NK-92 treated with Interleukin-12 subunit alpha and Interleukin-12 subunit beta, amount 100 ng/mL, for 24 hours (cell line): ENCODE measurements around the gene HSPB8.

Experiments
- DNase-seq: peaks from one replicate; lab custom pipeline; 2025; lab: John Stamatoyannopoulos, UW

The HSPB8 gene

DNA sequence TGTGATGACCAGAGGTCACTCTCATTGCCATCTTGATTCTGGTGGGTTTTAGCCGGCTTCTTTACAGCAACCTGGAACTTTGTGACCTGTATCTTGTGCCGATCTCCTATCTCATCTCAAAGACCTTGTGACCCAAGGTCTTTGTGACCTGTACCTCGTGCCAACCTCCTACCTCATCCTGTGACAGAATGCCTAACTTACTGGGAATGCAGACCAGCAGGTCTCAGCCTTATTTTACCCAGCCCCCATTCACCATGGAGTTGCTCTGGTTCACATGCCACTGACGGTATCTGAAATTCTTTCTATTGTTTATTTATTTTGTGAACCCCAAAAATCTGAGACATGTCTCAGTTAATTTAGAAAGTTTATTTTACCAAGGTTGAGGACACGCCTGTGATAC, 7.4 kb upstream of the HSPB8 start:
- no peak for DNase-seq

DNA sequence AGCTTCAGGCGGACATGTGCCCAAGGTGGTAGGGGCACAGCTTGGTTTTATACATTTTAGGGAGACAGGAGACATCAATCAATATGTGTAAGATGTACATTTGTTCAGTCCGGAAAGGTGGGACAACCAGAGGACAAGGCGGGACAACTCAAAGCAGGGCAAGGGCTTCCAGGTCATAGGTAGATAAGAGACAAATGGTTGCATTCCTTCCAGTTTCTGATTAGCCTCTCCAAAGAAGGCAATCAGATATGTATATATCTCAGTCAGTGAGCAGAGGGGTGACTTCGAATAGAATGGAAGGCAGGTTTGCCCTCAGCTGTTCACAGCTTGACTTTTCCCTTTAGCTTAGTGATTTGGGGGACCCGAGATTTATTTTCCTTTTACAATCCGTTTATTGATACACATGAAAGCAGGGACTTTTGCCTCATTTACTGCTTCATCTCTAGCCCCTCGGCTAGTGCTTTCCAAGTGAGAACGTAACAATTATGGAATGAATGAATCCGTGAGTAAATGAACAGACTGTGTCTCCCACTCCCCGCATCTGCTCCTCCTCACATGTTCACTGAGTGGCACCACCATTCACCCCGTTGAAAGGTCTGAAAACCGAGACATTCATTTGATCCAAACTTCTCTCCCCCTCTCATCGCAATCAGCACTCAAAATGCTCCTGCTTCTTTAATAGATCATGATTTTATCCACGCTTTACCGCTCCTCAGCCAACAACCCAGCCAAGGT, 6.9 kb upstream of the HSPB8 start:
- DNase-seq, result no peak

DNA sequence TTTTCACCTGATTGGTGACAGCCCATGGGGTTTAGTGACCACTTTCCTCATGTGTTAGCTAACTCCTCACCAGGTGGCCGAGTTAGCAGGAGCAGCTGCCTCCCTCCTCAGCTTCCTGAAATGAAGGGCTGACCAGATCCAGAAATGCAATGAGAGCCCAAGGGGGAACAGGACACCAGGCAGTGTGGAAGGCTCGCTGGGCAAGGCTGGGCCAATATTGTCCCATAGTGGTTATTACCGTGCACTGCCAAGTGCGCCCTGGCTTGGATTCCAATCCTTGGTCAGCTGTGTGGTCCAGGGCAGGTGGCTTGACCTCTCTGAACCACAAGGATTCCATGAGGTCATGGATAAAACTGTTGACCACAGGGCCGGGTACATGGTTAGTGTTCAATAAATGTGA, 3.6 kb upstream of the HSPB8 start:
- DNase-seq, result no peak

DNA sequence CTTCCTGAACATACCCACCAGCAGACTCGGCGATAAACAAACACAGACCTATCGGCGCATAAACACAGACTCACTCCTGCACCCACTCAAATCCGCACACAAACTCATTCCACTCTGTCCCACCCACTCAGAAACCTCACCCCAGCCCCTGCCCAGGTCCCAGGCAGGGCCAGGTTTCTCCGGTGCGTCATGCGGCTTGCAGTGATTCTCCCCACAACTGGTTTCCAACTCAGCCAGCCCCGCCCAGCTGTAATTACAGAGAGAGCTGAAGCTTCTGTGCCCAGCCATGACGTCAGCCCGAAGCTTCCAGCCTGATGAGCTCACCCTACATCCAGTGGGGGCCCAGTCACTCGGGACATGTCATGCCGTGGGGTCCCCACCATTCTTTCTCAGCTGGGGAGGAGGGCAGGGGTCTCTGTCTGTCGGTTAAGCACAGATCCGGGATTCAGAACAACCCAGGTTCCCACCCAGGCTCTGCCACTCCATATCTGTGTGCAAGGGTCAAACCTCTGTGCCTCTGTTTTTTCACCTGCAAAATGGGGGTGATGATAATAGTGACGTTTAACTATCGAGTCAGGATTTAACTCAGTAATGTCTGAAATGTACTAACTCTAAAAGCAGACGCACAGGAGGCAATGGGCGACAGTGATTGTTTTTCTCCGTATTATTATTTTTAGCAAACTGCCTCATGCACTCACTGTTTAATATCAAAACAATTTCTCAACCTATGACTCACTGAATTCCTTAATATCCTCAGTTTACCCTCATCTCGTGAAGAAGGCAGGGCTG, 2.3 kb upstream of the HSPB8 start:
- no peak for DNase-seq

DNA sequence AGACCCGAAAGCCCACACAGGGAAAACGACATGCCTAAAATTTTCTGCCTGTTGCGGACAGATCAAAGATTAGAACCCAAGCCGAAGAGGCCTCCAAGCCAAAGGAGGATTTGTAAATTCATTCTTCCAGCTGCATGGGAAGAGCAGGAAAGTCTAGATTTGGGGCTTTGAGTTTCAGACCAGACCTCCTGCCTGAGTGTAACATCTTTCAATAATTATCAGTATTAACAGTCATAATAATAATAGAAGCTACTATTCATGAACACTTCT, 1.7 kb upstream of the HSPB8 start:
- DNase-seq, result no peak

DNA sequence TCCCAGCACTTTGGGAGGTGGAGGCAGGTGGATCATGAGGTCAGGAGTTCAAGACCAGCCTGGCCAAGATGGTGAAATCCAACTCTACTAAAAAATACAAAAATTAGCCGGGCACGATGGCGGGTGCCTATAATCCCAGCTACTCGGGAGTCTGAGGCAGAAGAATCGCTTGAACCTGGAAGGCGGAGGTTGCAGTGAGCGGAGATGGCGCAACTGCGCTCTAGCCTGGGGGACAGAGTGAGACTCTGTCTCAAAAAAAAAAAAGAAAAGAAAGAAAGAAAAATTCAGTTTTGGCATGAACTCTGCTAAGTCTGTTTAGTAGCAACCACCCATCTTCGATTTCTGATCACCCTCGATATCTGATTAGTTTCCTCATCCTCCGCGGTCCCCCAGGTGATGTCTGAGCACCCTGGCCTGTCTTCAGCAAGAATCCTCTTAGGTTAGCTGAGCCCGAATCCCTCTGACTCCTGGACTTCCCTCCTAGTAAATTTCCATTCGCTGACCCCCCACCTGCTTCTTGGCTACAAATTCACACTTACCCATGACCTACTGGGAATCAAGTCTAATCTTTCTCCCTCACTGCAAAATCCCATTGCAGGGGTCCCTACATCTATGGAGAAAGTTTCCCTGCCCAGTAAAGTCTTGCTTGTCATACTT, 879 bp upstream of the HSPB8 start:
- no peak for DNase-seq

- DNase-seq, result no peak
Observed at GRCh38 chr12:119179335-119180021, 747 bp downstream of the HSPB8 start.

- DNase-seq, result no peak
Observed at GRCh38 chr12:119180380-119181040, 1.8 kb downstream of the HSPB8 start.

DNA sequence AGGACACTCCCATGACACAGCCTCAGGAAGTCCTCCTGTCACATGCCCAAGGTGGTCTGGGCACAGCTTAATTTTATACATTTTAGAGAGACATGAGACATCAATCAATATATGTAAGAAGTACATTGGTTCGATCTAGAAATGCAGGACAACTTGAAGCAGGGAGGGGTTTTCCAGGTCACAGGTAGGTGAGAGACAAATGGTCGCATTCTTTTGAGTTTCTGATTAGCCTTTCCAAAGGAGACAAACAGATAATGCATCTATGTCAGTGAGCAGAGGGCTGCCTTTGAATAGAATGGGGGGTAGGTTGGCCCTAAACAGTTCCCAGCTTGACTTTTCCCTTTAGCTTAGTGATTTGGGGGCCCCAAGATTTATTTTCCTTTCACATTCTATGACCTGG, 2.5 kb downstream of the HSPB8 start:
- DNase-seq, result no peak

- DNase-seq, result no peak
Observed at GRCh38 chr12:119181944-119182343, 3.2 kb downstream of the HSPB8 start.

DNA sequence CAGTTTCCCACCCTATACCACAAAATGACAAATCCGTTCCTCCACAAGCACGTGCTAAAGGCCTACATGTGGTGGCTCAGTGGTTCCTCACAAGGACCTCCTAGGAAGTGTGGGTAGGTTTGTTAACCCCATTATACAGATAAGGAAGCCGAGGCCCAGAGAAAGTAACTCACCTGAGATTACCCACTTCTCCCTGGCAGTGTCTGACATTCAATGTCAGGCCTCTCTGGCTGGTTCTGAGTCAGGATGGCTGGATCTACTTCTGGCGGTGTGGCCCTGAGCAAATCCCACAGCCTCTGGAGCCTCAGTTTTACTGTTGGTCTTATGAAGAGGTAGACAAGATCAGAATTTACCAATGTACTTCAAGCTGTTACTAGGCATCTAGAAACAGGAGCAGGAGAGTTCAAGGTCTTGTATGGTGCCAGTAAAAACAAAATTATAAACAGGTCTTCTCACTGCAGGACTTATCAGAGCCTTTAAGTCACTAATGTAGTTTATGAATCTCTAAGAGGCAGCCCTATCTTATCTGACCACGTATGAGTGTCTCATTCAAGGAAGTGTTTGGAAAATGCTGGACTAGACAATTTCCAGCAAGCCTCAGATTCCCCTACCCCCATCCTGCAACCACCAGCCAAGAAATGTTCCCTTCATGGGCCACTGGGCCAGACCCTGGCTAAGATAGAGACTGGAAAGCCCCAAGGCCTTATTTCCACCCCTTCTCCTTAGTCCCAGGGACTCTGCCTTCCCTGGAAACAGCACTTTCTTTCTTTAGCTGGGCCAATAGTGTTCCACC, 4.2 kb downstream of the HSPB8 start:
- DNase-seq, result no peak

DNA sequence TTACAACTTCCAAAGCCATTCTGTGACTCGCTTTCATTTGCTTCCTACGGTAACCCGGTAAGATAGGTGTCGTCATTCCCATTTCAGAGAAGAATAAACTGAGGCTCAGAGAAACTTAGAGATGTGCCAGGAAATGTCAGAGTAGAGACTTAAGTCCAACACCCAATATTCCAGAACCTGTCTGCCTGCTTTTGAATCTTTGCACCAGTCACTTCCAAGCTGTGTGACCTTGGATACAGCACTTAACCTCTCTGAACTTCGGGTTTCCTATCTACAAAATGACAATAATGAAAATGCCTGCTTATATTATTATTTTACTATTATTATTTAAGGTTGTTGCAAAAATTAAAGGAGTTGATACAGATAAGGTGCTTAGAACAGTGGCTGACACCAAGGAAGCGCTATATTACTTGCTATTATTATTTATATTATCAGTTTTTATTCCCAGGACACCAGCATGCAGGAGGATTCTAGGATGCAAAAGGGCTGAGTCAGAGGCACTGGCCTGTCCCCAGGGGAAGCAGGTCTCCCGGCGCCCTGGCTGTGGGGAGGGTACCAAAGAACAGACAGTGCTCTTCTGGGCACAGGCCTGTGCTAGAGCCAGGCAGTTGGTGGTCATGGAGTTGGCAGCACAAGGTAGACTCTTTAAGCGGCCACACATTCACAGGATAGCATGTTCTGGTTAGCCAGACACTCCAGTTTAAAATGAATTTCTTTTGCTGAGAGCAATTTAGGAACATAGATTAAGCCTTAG, 5.4 kb downstream of the HSPB8 start:
- DNase-seq, result no peak

DNA sequence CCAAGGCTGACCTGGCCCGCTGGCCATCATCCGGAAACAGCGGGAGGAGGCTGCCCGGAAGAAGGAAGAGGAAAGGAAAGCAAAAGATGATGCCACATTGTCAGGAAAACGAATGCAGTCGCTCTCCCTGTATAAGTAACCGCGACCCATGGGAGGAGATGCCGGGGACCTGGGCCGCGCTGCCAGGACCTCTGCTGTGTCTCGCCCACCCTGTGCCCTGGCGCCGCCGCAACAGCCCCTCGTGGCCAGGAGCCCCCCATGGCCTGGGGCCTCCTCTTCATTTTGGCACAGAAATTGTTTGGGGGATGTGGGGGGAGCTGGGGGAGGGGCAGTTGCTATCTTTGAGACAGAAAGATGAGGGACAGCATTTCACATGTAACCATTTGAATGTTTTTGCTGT, 16.5 kb downstream of the HSPB8 start:
- no peak for DNase-seq

- DNase-seq, result no peak
Observed at GRCh38 chr12:119198440-119198839, 19.7 kb downstream of the HSPB8 start.

GRCh38 chr12:119200601-119201000, 21.9 kb downstream of the HSPB8 start:
- DNase-seq, result no peak

- no peak for DNase-seq
Observed at GRCh38 chr12:119201789-119202543, 23.2 kb downstream of the HSPB8 start.

- no peak for DNase-seq
Observed at GRCh38 chr12:119202544-119202943, 23.8 kb downstream of the HSPB8 start.

DNA sequence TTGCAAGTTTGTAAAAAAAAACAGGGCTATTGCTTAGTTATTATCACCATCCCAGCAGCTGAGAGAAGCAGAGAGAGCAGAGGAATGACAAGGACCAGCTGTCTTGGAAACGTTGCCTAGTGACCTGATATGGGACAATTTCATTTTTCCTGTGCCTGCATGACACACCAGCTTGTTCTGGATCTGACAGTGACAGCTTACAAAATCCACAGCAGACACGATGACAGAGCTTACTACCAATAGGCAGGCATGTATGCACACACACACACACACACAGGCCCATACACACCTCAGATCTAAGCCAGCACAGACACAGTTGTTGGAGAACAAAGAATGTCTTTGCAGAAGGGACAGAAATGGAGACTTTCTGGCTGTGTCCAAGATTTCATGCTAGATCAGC, 25.4 kb downstream of the HSPB8 start:
- no peak for DNase-seq

DNA sequence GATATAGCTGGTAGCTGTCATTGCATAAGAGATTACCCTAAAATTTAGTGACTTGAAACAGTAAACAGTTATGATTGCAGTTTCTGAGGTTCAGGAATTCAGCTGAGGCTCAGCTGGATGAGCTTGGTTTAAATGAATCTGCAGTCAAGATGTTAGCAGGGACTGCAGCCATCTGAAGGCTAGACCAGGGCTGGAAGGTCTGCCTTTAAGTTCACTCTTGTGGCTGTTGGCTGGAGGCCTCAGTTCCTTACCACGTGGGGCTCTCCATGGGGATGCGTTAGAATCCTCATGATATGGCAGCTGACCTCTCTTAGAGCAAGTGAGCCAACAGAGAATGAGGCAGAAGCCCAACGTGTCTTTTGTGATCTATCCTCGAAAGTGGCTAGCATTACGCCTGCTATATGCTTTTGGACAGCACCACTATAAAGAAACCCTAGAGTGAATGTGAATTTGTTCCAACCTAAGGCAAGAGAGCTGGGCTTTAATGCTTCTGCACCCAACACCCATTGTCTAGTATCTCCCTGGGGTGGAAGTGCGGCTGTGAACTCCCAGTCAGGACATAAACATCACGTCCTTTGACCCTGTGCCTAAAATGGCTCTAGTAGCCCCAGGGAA, 26.0 kb downstream of the HSPB8 start:
- no peak for DNase-seq
